ENCODE data around the gene MLH3.

MLH3 gene

DNA sequence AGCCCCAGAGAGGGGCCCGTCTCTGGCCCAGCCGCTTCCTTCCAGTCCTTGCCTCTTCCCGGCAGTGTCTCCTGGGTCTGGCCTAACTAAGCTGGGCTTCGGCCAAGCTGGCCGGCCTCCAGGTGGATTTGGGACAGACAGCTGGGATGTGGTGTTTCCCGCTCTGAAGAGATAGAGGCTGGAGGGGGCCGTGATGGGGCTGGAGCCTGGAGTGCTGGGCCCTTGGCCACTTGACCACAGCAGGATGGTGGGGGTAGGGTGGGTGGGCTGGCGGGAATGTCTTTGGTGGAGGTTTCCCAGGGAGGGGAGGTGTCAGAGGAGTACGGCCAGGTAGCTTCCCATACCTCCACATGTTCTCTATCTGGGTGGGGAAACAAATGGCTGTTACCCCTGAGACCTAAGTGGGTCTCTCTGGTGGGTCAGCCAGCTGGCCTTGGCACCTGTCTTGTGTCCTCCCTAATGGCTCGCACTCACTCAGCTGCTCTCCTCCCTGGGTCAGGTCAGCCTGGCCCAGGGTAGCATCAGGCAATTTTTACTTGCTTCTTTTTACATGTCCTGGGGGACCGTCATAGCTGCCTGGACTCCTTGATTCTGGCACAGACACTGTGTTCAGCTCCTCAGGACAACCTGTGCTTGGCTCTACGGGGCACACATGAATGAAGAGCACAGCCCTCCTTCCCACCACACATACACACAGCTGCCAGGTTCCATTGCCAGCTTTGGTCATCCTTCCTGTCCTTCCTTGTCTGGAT is 76.0 kb downstream of the MLH3 start:
- Histone ChIP-seq H3K9ac (ENCODE audit: low read length) (no peak overlapping the region), H3K36me3 (ENCODE audit: control insufficient read depth in 1 of 2, insufficient read depth in 2 of 2, low read length in 2 of 2) (no peaks in the 10 kb centered on the region), H3K18ac (ENCODE audit: low read length) (peak overlapping the region; percentile 49), H4K8ac (ENCODE audit: low read depth, low read length) (peak overlapping the region; percentile 1), H3K27ac (ENCODE audit: low read depth, low read length) (no peak overlapping the region), H2AK5ac (ENCODE audit: low read length) (peak overlapping the region; percentile 71), H3K4me3 (ENCODE audit: low read depth, low read length) (no peak overlapping the region), H3K4me1 (ENCODE audit: control insufficient read depth in 1 of 2, insufficient read depth in 2 of 2, low read length in 2 of 2) (peaks cover 42 to 50% of the 10 kb centered on the region in 2 experiments), H3K14ac (ENCODE audit: low read length) (peak overlapping the region; percentile 26), H2BK12ac (ENCODE audit: low read length) (peak overlapping the region; percentile 42), H4K12ac (ENCODE audit: low read depth, low read length) (no peak overlapping the region), H2AFZ (ENCODE audit: insufficient read depth, low read length, poor library complexity) (peak overlapping the region; percentile 14), H3K4me2 (ENCODE audit: low read length) (no peak overlapping the region), H3K9me3 (ENCODE audit: insufficient read depth, low read depth, low read length) (no peaks in the 10 kb centered on the region), H3K4ac (ENCODE audit: low read depth, low read length) (peak overlapping the region; percentile 27), H2BK120ac (ENCODE audit: insufficient read depth, low read length, poor library complexity) (peak overlapping the region; percentile 18), H3K27me3 (ENCODE audit: insufficient read depth, low read length) (no peaks in the 10 kb centered on the region), H3K79me2 (ENCODE audit: control insufficient read depth, insufficient read depth, low read length, poor library complexity) (peaks cover 4% of the 10 kb centered on the region), H3K23ac (ENCODE audit: low read length) (no peak overlapping the region), H2BK5ac (ENCODE audit: low read depth, low read length, poor library complexity) (peak overlapping the region; percentile 39), H3K79me1 (ENCODE audit: low read length) (peaks cover 39% of the 10 kb centered on the region), H4K91ac (ENCODE audit: low read depth, low read length) (peak overlapping the region; percentile 28)
- DNase-seq = no peak
- no CpG with 5 or more reads among the region's 12 CpGs for WGBS (ENCODE audit: extremely low coverage, insufficient coverage, insufficient read length)

DNA sequence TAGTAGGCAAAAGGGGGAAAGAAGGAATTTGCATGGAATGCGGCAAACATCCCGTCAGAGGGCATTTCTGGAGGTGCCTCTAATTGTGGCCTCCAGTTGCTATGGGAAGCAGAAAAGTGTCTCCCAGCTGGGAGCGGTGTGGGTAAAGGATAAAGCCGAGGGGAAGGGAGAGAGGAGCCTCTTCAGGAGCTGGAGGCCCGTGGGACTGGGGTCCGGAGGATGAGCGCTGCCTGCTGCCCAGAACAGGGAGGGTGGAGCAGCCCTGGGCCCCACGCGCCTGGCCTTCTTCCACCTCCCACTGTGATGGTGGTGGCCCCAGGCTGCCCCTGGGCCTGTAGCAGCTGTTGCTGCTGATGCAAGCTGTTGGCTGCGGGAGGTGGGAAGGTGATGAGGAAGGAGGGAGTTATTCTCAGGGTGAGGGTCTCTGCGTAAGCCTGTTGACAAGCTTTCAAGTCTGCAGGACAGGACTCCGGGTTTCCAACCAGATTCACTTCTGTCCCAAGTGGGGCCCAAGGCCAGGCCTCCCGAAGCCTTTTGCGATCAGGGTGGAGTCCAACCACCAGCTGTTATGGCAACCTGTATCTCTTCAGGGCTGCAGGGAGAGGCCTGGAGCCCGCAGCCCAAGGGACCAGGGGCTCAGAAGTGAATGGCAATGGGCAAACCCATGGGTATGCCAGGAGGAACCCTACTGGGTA is 76.8 kb downstream of the MLH3 start:
- Histone ChIP-seq H2BK12ac (ENCODE audit: low read length) (peak overlapping the region; percentile 0), H3K4me2 (ENCODE audit: low read length) (peak overlapping the region; percentile 13), H3K4me3 (ENCODE audit: low read depth, low read length) (no peak overlapping the region), H3K27ac (ENCODE audit: low read depth, low read length) (peak overlapping the region; percentile 9), H2BK120ac (ENCODE audit: insufficient read depth, low read length, poor library complexity) (peak overlapping the region; percentile 3), H3K18ac (ENCODE audit: low read length) (peak overlapping the region; percentile 49), H3K14ac (ENCODE audit: low read length) (peak overlapping the region; percentile 1), H4K91ac (ENCODE audit: low read depth, low read length) (peak overlapping the region; percentile 17), H4K12ac (ENCODE audit: low read depth, low read length) (peak overlapping the region; percentile 48), H2AFZ (ENCODE audit: insufficient read depth, low read length, poor library complexity) (peak overlapping the region; percentile 14), H3K79me2 (ENCODE audit: control insufficient read depth, insufficient read depth, low read length, poor library complexity) (peaks cover 4% of the 10 kb centered on the region), H3K79me1 (ENCODE audit: low read length) (peaks cover 36% of the 10 kb centered on the region), H2AK5ac (ENCODE audit: low read length) (no peak overlapping the region), H3K36me3 (ENCODE audit: control insufficient read depth in 1 of 2, insufficient read depth in 2 of 2, low read length in 2 of 2) (no peaks in the 10 kb centered on the region), H3K4me1 (ENCODE audit: control insufficient read depth in 1 of 2, insufficient read depth in 2 of 2, low read length in 2 of 2) (peaks cover 37 to 43% of the 10 kb centered on the region in 2 experiments), H3K9ac (ENCODE audit: low read length) (no peak overlapping the region), H3K4ac (ENCODE audit: low read depth, low read length) (peak overlapping the region; percentile 27), H3K9me3 (ENCODE audit: insufficient read depth, low read depth, low read length) (no peaks in the 10 kb centered on the region), H3K27me3 (ENCODE audit: insufficient read depth, low read length) (no peaks in the 10 kb centered on the region), H3K23ac (ENCODE audit: low read length) (no peak overlapping the region), H4K8ac (ENCODE audit: low read depth, low read length) (peak overlapping the region; percentile 1), H2BK5ac (ENCODE audit: low read depth, low read length, poor library complexity) (no peak overlapping the region)
- WGBS (ENCODE audit: extremely low coverage, insufficient coverage, insufficient read length) = no CpG with 5 or more reads among the region's 15 CpGs
- peak; percentile 60 to 81 for DNase-seq

DNA sequence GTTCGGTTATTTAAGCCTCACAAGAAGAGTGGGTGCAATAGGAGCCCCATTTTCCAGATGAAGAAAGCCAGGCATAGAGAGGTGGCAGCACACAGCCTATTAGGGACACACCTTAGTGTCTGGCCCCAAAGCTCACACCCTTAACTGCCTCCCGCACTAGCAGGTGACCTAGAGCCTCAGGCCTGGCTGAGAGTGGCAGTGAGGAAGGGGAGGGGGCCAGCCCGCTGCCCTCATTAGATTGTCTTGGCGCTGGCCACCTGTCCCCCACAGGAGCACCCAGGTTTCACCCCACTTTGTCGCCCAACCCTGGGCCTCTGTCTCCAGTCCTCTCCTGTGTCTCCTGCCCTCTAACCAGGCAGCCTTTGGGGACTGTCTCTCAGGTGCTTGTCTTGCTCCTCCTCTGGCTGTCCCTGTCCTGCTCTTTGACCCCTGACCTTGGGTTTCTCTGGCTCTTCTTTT is 77.3 kb downstream of the MLH3 start:
- Histone ChIP-seq H3K18ac (ENCODE audit: low read length) (no peak overlapping the region), H3K14ac (ENCODE audit: low read length) (peak overlapping the region; percentile 10), H2BK12ac (ENCODE audit: low read length) (peak overlapping the region; percentile 37), H3K27me3 (ENCODE audit: insufficient read depth, low read length) (no peaks in the 10 kb centered on the region), H4K12ac (ENCODE audit: low read depth, low read length) (no peak overlapping the region), H3K23ac (ENCODE audit: low read length) (no peak overlapping the region), H3K27ac (ENCODE audit: low read depth, low read length) (peak overlapping the region; percentile 19), H3K9ac (ENCODE audit: low read length) (no peak overlapping the region), H2AFZ (ENCODE audit: insufficient read depth, low read length, poor library complexity) (no peak overlapping the region), H3K79me1 (ENCODE audit: low read length) (peaks cover 33% of the 10 kb centered on the region), H2BK5ac (ENCODE audit: low read depth, low read length, poor library complexity) (no peak overlapping the region), H3K79me2 (ENCODE audit: control insufficient read depth, insufficient read depth, low read length, poor library complexity) (peaks cover 4% of the 10 kb centered on the region), H3K9me3 (ENCODE audit: insufficient read depth, low read depth, low read length) (no peaks in the 10 kb centered on the region), H4K8ac (ENCODE audit: low read depth, low read length) (no peak overlapping the region), H3K4me1 (ENCODE audit: control insufficient read depth in 1 of 2, insufficient read depth in 2 of 2, low read length in 2 of 2) (peaks cover 31 to 37% of the 10 kb centered on the region in 2 experiments), H3K4me3 (ENCODE audit: low read depth, low read length) (no peak overlapping the region), H4K91ac (ENCODE audit: low read depth, low read length) (peak overlapping the region; percentile 21), H2BK120ac (ENCODE audit: insufficient read depth, low read length, poor library complexity) (no peak overlapping the region), H3K36me3 (ENCODE audit: control insufficient read depth in 1 of 2, insufficient read depth in 2 of 2, low read length in 2 of 2) (no peaks in the 10 kb centered on the region), H3K4me2 (ENCODE audit: low read length) (peak overlapping the region; percentile 13), H2AK5ac (ENCODE audit: low read length) (no peak overlapping the region), H3K4ac (ENCODE audit: low read depth, low read length) (no peak overlapping the region)
- WGBS (ENCODE audit: extremely low coverage, insufficient coverage, insufficient read length) = no CpG with 5 or more reads among the region's 5 CpGs
- DNase-seq = no peak

- WGBS (ENCODE audit: extremely low coverage, insufficient coverage, insufficient read length) = no CpG with 5 or more reads among the region's 15 CpGs
- no peaks in the 10 kb centered on the region for H3K36me3 ChIP-seq (ENCODE audit: control insufficient read depth in 1 of 2, insufficient read depth in 2 of 2, low read length in 2 of 2)
- H2BK12ac ChIP-seq (ENCODE audit: low read length) = peak overlapping the region; percentile 35
Measured at GRCh38 chr14:74973003-74973653, 78.1 kb downstream of the MLH3 start.

More at GRCh38 chr14:74973003-74973653, 78.1 kb downstream of the MLH3 start:
- Histone ChIP-seq H4K8ac (ENCODE audit: low read depth, low read length) (peak overlapping the region; percentile 11), H3K27ac (ENCODE audit: low read depth, low read length) (no peak overlapping the region), H3K14ac (ENCODE audit: low read length) (peak overlapping the region; percentile 7), H2BK5ac (ENCODE audit: low read depth, low read length, poor library complexity) (peak overlapping the region; percentile 0), H3K18ac (ENCODE audit: low read length) (peak overlapping the region; percentile 8), H4K91ac (ENCODE audit: low read depth, low read length) (peak overlapping the region; percentile 40), H3K23ac (ENCODE audit: low read length) (no peak overlapping the region), H2BK120ac (ENCODE audit: insufficient read depth, low read length, poor library complexity) (peak overlapping the region; percentile 27), H4K12ac (ENCODE audit: low read depth, low read length) (no peak overlapping the region), H2AK5ac (ENCODE audit: low read length) (peak overlapping the region; percentile 21), H3K79me1 (ENCODE audit: low read length) (peaks cover 28% of the 10 kb centered on the region), H3K4me3 (ENCODE audit: low read depth, low read length) (no peak overlapping the region), H3K9me3 (ENCODE audit: insufficient read depth, low read depth, low read length) (no peaks in the 10 kb centered on the region), H3K4ac (ENCODE audit: low read depth, low read length) (no peak overlapping the region), H3K27me3 (ENCODE audit: insufficient read depth, low read length) (no peaks in the 10 kb centered on the region), H3K79me2 (ENCODE audit: control insufficient read depth, insufficient read depth, low read length, poor library complexity) (peaks cover 3% of the 10 kb centered on the region), H3K9ac (ENCODE audit: low read length) (no peak overlapping the region), H3K4me2 (ENCODE audit: low read length) (no peak overlapping the region), H3K4me1 (ENCODE audit: control insufficient read depth in 1 of 2, insufficient read depth in 2 of 2, low read length in 2 of 2) (peaks cover 25 to 30% of the 10 kb centered on the region in 2 experiments), H2AFZ (ENCODE audit: insufficient read depth, low read length, poor library complexity) (no peak overlapping the region)
- DNase-seq = no peak
